HFFc6 (cell line): ENCODE measurements around the gene EIPR1. TPM values are rescaled to one million over a fixed set of nuclear protein-coding genes. Genes with fewer than 3 reads are reported as not detected.

ENCODE experiments used
- DNase-seq: peaks from one replicate; pipeline ENCODE4 v3.0.0-alpha.2; 2018
- H3K27ac Mint-ChIP-seq: 2 replicates; pipeline ENCODE4 v1.8.0; 2020; ENCODE audit warnings: mild to moderate bottlenecking, mixed read lengths
- H3K27me3 Mint-ChIP-seq: 2 replicates; pipeline ENCODE4 v1.8.0; 2021; ENCODE audit warnings: mild to moderate bottlenecking, moderate library complexity, mixed read lengths; ENCODE audit not compliant: insufficient read depth
- H3K36me3 Mint-ChIP-seq: 2 replicates; pipeline ENCODE4 v1.8.0; 2021; ENCODE audit warnings: low read depth, mixed read lengths
- H3K4me1 Mint-ChIP-seq: 2 replicates; pipeline ENCODE4 v1.8.0; 2020; ENCODE audit warnings: low read depth, mixed read lengths
- H3K4me3 Mint-ChIP-seq: 2 replicates; pipeline ENCODE4 v1.8.0; 2020; ENCODE audit warnings: mild to moderate bottlenecking, moderate library complexity, mixed read lengths
- H3K9me3 Mint-ChIP-seq: 2 replicates; pipeline ENCODE4 v1.8.0; 2020; ENCODE audit warnings: mild to moderate bottlenecking, mixed read lengths
- CTCF ChIP-seq: fragments of 200-600 bp; sonication (generic); IDR thresholded peaks from 2 replicates; pipeline ENCODE4 v1.5.0; 2021; ENCODE audit warnings: antibody characterized with exemption, mild to moderate bottlenecking
- total RNA-seq, 6 experiments: library from RNA; stranded (reverse); fragmentation: NEBNext Ultra II Directional; extraction: Animal tissue kit (Norgen Biotek cat#: 25700); gene quantifications; 2 replicates in 1 of 6; 3 replicates in 5 of 6; pipeline ENCODE4 v1.2.3, GENCODE V29; 2021

EIPR1 gene
- total RNA-seq, 6 experiments from 2014 or later, result 26.6 to 30.9 (median 28.8) TPM

DNA sequence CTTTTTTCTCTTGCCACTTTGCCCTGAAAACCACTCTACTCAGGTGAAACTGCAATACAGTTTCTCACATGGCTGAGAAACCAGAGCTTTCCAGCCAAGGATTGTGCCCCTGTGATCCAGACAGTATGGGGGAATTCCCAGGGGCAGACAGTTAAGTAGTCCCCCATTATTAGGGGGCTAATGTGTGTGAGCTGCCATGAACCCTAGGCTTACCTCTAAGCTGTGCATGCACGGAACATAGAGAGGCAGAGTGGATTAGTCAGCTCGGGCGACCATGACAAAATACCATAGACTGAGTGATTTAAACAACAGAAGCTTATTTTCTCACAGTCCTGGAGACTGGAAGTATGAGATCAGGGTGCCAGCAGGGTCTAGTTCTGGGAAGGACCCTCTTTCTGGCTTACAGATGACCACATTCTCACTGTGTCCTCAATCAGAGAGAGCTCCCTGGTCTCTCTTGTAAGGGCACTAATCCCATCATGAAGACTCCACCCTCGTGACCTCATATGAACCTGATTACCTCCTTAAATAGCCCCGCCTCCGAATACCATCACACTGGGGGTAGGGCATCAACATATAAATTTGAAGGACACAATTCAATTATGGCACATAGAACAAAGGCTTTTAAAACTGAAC lies 215.1 kb downstream of the EIPR1 start:
- Mint-ChIP-seq H3K27ac (no peak overlapping the region), H3K9me3 (peaks cover 10% of the 10 kb centered on the region), H3K36me3 (peaks cover 36% of the 10 kb centered on the region), H3K27me3 (no peaks in the 10 kb centered on the region), H3K4me3 (no peak overlapping the region), H3K4me1 (peaks cover 13% of the 10 kb centered on the region)
- no peak for DNase-seq
- TF ChIP-seq CTCF, result no peak

DNA sequence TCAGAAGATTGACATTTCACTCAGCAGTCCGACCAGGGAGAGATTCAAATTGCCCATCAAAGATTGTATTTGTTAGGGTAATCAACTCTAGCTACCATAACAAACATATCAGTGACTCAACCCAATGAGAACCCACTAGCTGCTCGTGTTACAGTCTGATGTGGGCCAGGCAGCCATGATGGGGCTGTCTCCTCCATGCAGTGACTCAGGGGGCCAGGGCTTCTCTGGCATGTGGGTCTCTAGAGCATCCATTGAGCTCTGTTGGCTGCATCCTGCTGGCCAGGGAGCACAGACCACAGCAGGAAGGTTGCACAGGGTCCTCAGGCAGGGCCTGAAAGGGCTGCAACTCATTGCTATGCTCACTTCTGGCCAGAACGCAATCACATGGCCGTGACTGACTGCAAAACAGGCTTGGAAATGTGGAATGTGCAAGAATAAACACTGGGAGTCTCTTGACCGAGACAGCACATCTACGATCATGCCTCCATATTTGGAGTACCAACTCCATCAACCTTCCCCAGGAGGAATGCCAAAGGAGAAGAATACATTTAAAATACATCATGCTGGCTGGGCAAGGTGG lies 216.8 kb downstream of the EIPR1 start:
- no peak for TF ChIP-seq CTCF
- Mint-ChIP-seq H3K27ac (no peak overlapping the region), H3K36me3 (peaks cover 36% of the 10 kb centered on the region), H3K4me1 (peaks cover 10% of the 10 kb centered on the region), H3K9me3 (peaks cover 10% of the 10 kb centered on the region), H3K27me3 (no peaks in the 10 kb centered on the region), H3K4me3 (no peak overlapping the region)
- DNase-seq, result no peak

- Mint-ChIP-seq H3K27ac (no peak overlapping the region), H3K4me3 (no peak overlapping the region)
Observed at GRCh38 chr2:3159782-3160545, 217.7 kb downstream of the EIPR1 start.

DNA sequence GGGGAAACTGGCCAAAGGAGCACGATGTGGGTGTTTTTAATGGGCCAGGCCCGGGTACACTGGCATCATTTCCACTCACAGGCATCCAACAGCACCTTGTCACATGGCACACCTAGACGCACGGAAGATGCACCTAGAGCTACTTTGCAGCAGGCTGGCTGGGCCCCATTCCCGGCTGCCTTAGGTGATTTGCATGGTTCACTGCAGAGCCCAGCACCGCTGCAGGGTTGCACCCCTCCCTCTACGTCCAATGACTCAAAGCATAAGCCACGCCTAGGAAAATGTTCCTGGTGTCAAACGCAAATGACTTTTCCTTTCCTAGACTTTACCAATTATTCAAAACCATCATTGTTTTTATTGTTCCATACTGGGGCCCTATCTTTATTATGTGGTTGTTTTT lies 222.9 kb downstream of the EIPR1 start:
- no peaks in the 10 kb centered on the region for H3K9me3 Mint-ChIP-seq
- TF ChIP-seq CTCF, result no peak
- no peak overlapping the region for H3K4me3 Mint-ChIP-seq
- no peaks in the 10 kb centered on the region for H3K36me3 Mint-ChIP-seq
- H3K27ac Mint-ChIP-seq, result no peak overlapping the region
- no peak for DNase-seq
- no peaks in the 10 kb centered on the region for H3K27me3 Mint-ChIP-seq
- no peaks in the 10 kb centered on the region for H3K4me1 Mint-ChIP-seq

More at GRCh38 chr2:3159782-3160545, 217.7 kb downstream of the EIPR1 start:
- peaks cover 10% of the 10 kb centered on the region for H3K9me3 Mint-ChIP-seq
- DNase-seq, result no peak
- no peak for TF ChIP-seq CTCF
- H3K4me1 Mint-ChIP-seq, result peaks cover 10% of the 10 kb centered on the region
- H3K36me3 Mint-ChIP-seq, result peaks cover 32% of the 10 kb centered on the region
- H3K27me3 Mint-ChIP-seq, result no peaks in the 10 kb centered on the region

GRCh38 chr2:3154146-3154545 lies 223.5 kb downstream of the EIPR1 start:
- H3K9me3 Mint-ChIP-seq, result no peaks in the 10 kb centered on the region
- H3K27ac Mint-ChIP-seq, result no peak overlapping the region
- TF ChIP-seq CTCF, result no peak
- H3K27me3 Mint-ChIP-seq, result no peaks in the 10 kb centered on the region
- no peaks in the 10 kb centered on the region for H3K4me1 Mint-ChIP-seq
- H3K36me3 Mint-ChIP-seq, result no peaks in the 10 kb centered on the region
- no peak overlapping the region for H3K4me3 Mint-ChIP-seq
- DNase-seq, result no peak
